Measurements from ENCODE around the gene ARHGAP8. TPM values are rescaled to one million over a fixed set of nuclear protein-coding genes. Genes with fewer than 3 reads are reported as not detected.

Gene ARHGAP8
- polyA plus RNA-seq, 3 donors: 0.03 TPM; not detected in 2

DNA sequence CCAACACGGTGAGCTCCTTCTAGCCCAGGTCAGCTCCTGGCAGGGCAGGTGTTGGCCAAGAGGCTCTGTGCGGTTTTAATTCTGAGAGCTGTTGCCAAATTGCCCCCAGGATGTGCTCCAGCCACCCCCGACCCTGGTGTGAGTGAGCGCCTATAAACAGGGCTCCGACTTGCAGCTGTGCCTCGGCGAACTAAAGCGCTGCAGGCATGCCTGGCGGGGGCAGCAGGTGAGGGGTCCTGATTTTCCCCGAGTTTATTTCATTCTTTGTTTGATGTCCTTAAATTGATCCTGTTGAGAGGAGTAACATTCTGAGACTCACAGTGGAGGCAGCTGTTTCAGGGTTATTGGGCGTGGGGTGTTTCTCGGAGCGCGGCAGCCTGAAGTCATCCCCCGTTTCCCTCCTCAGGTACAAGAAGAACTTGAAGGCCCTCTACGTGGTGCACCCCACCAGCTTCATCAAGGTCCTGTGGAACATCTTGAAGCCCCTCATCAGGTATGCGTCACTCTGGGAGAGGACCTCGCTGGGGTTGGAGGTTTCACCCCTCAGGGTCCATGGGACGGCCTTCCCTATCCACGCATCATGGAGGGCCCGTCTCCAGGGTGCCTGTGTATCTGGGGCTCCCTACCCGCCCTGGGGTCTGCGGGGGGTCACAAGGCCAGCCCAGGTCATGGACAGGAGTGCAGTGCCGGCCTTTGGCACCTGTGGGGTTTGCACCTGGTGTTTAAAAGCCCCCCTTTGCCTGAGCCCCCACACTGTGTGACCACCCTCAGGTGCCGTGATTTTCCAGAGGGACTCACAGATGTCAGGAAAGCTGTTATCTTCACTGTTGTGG, 62.1 kb downstream of the ARHGAP8 start:
- TF ChIP-seq, protein P1, sequence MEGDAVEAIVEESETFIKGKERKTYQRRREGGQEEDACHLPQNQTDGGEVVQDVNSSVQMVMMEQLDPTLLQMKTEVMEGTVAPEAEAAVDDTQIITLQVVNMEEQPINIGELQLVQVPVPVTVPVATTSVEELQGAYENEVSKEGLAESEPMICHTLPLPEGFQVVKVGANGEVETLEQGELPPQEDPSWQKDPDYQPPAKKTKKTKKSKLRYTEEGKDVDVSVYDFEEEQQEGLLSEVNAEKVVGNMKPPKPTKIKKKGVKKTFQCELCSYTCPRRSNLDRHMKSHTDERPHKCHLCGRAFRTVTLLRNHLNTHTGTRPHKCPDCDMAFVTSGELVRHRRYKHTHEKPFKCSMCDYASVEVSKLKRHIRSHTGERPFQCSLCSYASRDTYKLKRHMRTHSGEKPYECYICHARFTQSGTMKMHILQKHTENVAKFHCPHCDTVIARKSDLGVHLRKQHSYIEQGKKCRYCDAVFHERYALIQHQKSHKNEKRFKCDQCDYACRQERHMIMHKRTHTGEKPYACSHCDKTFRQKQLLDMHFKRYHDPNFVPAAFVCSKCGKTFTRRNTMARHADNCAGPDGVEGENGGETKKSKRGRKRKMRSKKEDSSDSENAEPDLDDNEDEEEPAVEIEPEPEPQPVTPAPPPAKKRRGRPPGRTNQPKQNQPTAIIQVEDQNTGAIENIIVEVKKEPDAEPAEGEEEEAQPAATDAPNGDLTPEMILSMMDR (IDR thresholded peaks at IDR 0.05): no peak
- Histone ChIP-seq H3K4me3 (replicated peaks in 1 of 3; ENCODE audit: low read depth in 2 of 3, low read length in 3 of 3) (no peak overlapping the region), H3K79me2 (ENCODE audit: insufficient read depth, low read length) (no peaks in the 10 kb centered on the region), H3K4me2 (replicated peaks; ENCODE audit: extremely low read depth, low read length, poor library complexity, severe bottlenecking) (no peak overlapping the region), H3K9me3 (replicated peaks in 1 of 2; ENCODE audit: control insufficient read depth in 1 of 2, insufficient read depth in 1 of 2, low read length in 2 of 2) (no peaks in the 10 kb centered on the region), H3K27ac (ENCODE audit: low read depth in 1 of 2, low read length in 2 of 2) (no peak overlapping the region), H2AFZ (ENCODE audit: insufficient read depth, low read depth, low read length, poor library complexity, severe bottlenecking) (no peak overlapping the region), H4K20me1 (ENCODE audit: insufficient read depth, low read length) (no peaks in the 10 kb centered on the region), H3K9ac (ENCODE audit: insufficient read depth, low read length, poor library complexity, severe bottlenecking) (no peak overlapping the region), H3K36me3 (replicated peaks in 1 of 2; ENCODE audit: control insufficient read depth in 1 of 2, insufficient read depth in 2 of 2, low read length in 2 of 2) (no peaks in the 10 kb centered on the region), H3K27me3 (ENCODE audit: control insufficient read depth in 2 of 2, insufficient read depth in 2 of 2, low read length in 2 of 2) (no peaks in the 10 kb centered on the region), H3K4me1 (ENCODE audit: control insufficient read depth in 1 of 2, insufficient read depth in 2 of 2, low read length in 2 of 2) (no peaks in the 10 kb centered on the region)
- intact Hi-C loops (cut with micrococcal nuclease): no loop called here
- Mint-ChIP-seq H3K27me3 (ENCODE audit: low read depth in 3 of 3) (peaks cover 0 to 12% (median 8%) of the 10 kb centered on the region in 3 donors), H3K9me3 (peaks cover 0 to 5% (median 0%) of the 10 kb centered on the region in 7 donors), H3K4me3 (no peak overlapping the region), H3K27ac (no peak overlapping the region), H3K4me1 (no peaks in the 10 kb centered on the region), H3K36me3 (no peaks in the 10 kb centered on the region)
- no peak for DNase-seq
- WGBS (ENCODE audit: insufficient coverage): 93% methylated on average over 23 of the region's 25 CpGs

DNA sequence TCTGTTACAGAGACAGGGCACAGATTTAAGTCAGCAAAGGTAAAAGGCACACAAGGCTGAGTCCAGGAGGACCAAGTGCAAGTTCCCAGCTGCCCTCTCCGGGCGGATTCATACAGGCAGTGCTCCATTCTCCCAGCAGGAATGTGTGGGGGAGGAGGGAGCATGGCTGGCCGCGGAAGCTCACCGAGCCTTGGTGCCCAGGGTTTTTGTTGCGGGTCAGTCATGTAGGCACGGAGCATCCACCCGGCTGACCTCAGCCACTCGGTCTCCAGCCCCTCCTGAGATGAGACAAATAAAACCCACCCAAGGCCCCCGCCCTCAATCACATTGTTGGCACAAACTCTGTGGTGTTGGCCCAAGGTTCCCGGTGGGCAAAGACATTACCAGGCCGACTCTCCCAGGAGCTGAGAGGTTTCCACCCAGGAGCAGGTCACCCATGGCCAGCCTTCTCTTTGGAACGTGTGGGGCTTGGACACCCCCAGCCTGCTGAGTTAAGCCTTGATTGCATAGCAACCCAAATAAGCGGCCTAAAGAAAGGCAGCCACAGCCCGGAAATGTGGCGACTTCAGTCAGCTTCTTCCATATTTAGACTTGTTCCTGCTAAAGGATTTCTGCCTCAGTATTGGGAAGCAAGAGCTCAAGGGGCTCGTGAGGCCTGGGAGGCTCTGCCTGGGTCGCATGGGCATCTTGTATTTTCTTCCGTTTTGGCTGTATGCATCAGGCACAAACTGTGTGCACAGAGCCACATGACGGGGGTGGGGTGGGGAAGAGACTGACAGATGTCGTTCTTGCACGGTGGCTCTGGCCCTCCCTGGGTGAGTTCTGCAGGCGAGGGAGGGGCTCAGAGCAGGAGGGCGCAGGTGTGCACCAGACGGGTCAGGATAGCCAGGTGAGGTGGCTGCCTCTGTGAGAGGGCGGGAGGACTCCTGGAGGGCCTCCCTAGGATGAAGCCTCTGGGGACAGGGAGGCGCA, 63.0 kb downstream of the ARHGAP8 start:
- no peak overlapping the region for H3K27ac ChIP-seq (ENCODE audit: low read depth in 1 of 2, low read length in 2 of 2)
- H3K9ac ChIP-seq (ENCODE audit: insufficient read depth, low read length, poor library complexity, severe bottlenecking): no peak overlapping the region
- no peaks in the 10 kb centered on the region for H3K27me3 ChIP-seq (ENCODE audit: control insufficient read depth in 2 of 2, insufficient read depth in 2 of 2, low read length in 2 of 2)
- TF ChIP-seq, protein P1 (IDR thresholded peaks at IDR 0.05): no peak
- no peak overlapping the region for H3K4me3 Mint-ChIP-seq
- WGBS (ENCODE audit: insufficient coverage): 77% methylated on average over 19 of the region's 27 CpGs
- no peak overlapping the region for H2AFZ ChIP-seq (ENCODE audit: insufficient read depth, low read depth, low read length, poor library complexity, severe bottlenecking)
- H3K79me2 ChIP-seq (ENCODE audit: insufficient read depth, low read length): no peaks in the 10 kb centered on the region
- H3K4me1 ChIP-seq (ENCODE audit: control insufficient read depth in 1 of 2, insufficient read depth in 2 of 2, low read length in 2 of 2): no peaks in the 10 kb centered on the region
- DNase-seq: no peak
- no peak overlapping the region for H3K4me2 ChIP-seq (replicated peaks; ENCODE audit: extremely low read depth, low read length, poor library complexity, severe bottlenecking)
- intact Hi-C loops (cut with micrococcal nuclease): no loop called here
- no peaks in the 10 kb centered on the region for H4K20me1 ChIP-seq (ENCODE audit: insufficient read depth, low read length)
- no peaks in the 10 kb centered on the region for H3K36me3 Mint-ChIP-seq
- no peaks in the 10 kb centered on the region for H3K36me3 ChIP-seq (replicated peaks in 1 of 2; ENCODE audit: control insufficient read depth in 1 of 2, insufficient read depth in 2 of 2, low read length in 2 of 2)
- no peak overlapping the region for H3K4me3 ChIP-seq (replicated peaks in 1 of 3; ENCODE audit: low read depth in 2 of 3, low read length in 3 of 3)
- H3K27ac Mint-ChIP-seq: no peak overlapping the region
- H3K27me3 Mint-ChIP-seq (ENCODE audit: low read depth in 3 of 3): peaks cover 0 to 11% (median 8%) of the 10 kb centered on the region in 3 donors
- H3K9me3 ChIP-seq (replicated peaks in 1 of 2; ENCODE audit: control insufficient read depth in 1 of 2, insufficient read depth in 1 of 2, low read length in 2 of 2): no peaks in the 10 kb centered on the region
- peaks cover 0 to 5% (median 0%) of the 10 kb centered on the region in 7 donors for H3K9me3 Mint-ChIP-seq
- no peaks in the 10 kb centered on the region for H3K4me1 Mint-ChIP-seq

All from CD14-positive monocyte (primary cell).